IMR-90 (cell line): ENCODE measurements around the gene NOL4. TPM values are rescaled to one million over a fixed set of nuclear protein-coding genes. Genes with fewer than 3 reads are reported as not detected.

Experiments used
- ATAC-seq: fragments of 200-7000 bp; cut with Tn5 transposase; 2 replicates; pipeline ENCODE4 v1.9.1; 2020; ENCODE audit warnings: low read depth, mild to moderate bottlenecking, moderate library complexity
- BruUV-seq: library from RNA; stranded (reverse); fragments of 400-500 nt; replicated peaks from 2 replicates; lab custom pipeline; 2021; lab: Mats Ljungman, UMichigan
- CTCF ChIA-PET: fragments of 300-600 bp; formaldehyde crosslinking; extraction: SDS; loops from one replicate; lab custom pipeline; 2021; ENCODE audit warnings: antibody characterized with exemption; lab: Yijun Ruan, JAX
- POLR2A ChIA-PET: fragments of 300-600 bp; sonication (Branson Sonifier 250); formaldehyde crosslinking; loops from one replicate; lab custom pipeline; 2022; ENCODE audit warnings: antibody characterized with exemption; ENCODE audit not compliant: unreplicated experiment; lab: Charles Lee
- DNase-seq: peaks from one replicate; pipeline ENCODE4 v3.0.0; 2013
- H2AFZ ChIP-seq: replicated peaks from 2 replicates; pipeline ENCODE3; 2013; ENCODE audit warnings: low read length, mild to moderate bottlenecking; ENCODE audit not compliant: poor library complexity
- H2AK5ac ChIP-seq: 2 replicates; pipeline ENCODE4 v1.6.1; 2013; ENCODE audit warnings: low read depth, low read length, inconsistent platforms
- H2AK9ac ChIP-seq: replicated peaks from 2 replicates; pipeline ENCODE3; 2013; ENCODE audit warnings: mild to moderate bottlenecking, low read depth, low read length, moderate library complexity; ENCODE audit not compliant: poor library complexity
- H2BK120ac ChIP-seq: 2 replicates; pipeline ENCODE4 v1.6.1; 2013; ENCODE audit warnings: low read depth, low read length, inconsistent platforms
- H2BK15ac ChIP-seq: 3 replicates; pipeline ENCODE4 v1.6.1; 2013; ENCODE audit warnings: low read depth, low read length, inconsistent platforms
- H2BK20ac ChIP-seq: 2 replicates; pipeline ENCODE4 v1.6.1; 2013; ENCODE audit warnings: low read depth, mild to moderate bottlenecking, inconsistent platforms, low read length, moderate library complexity
- H2BK5ac ChIP-seq: 2 replicates; pipeline ENCODE4 v1.6.1; 2013; ENCODE audit warnings: mild to moderate bottlenecking, low read depth, low read length, inconsistent platforms; ENCODE audit not compliant: poor library complexity, severe bottlenecking
- H3K14ac ChIP-seq: replicated peaks from 2 replicates; pipeline ENCODE4 v1.6.1; 2013; ENCODE audit warnings: low read depth, low read length, inconsistent platforms
- H3K18ac ChIP-seq: 2 replicates; pipeline ENCODE4 v1.6.1; 2013; ENCODE audit warnings: low read depth, low read length, control low read depth
- H3K23ac ChIP-seq: 2 replicates; pipeline ENCODE4 v1.6.1; 2013; ENCODE audit warnings: low read depth, low read length, inconsistent platforms
- H3K27ac ChIP-seq: 2 replicates; pipeline ENCODE4 v1.5.1; 2013; ENCODE audit warnings: mild to moderate bottlenecking, control low read depth, low read length; ENCODE audit not compliant: insufficient read depth
- H3K27me3 ChIP-seq: 2 replicates; pipeline ENCODE4 v1.6.1; 2013; ENCODE audit warnings: low read length; ENCODE audit not compliant: control insufficient read depth, insufficient read depth
- H3K36me3 ChIP-seq: 2 replicates; pipeline ENCODE4 v1.6.1; 2013; ENCODE audit warnings: low read length, mixed read lengths; ENCODE audit not compliant: control insufficient read depth, insufficient read depth
- H3K4ac ChIP-seq: 2 replicates; pipeline ENCODE4 v1.6.1; 2013; ENCODE audit warnings: low read depth, low read length, inconsistent platforms
- H3K4me1 ChIP-seq: 2 replicates; pipeline ENCODE4 v1.6.1; 2013; ENCODE audit warnings: low read length, mixed read lengths; ENCODE audit not compliant: control insufficient read depth, insufficient read depth
- H3K4me2 ChIP-seq: 2 replicates; pipeline ENCODE4 v1.6.1; 2013; ENCODE audit warnings: low read depth, mild to moderate bottlenecking, control low read depth, low read length, moderate library complexity
- H3K4me3 ChIP-seq: 2 replicates; pipeline ENCODE4 v1.5.1; 2013; ENCODE audit warnings: low read depth, mild to moderate bottlenecking, control low read depth, low read length, moderate library complexity; ENCODE audit not compliant: insufficient read depth
- H3K56ac ChIP-seq: 2 replicates; pipeline ENCODE4 v1.6.1; 2013; ENCODE audit warnings: low read length, inconsistent platforms; ENCODE audit not compliant: insufficient read depth; ENCODE audit errors: extremely low read depth
- H3K79me1 ChIP-seq, 2 experiments: 2 replicates each; pipeline ENCODE4 v1.6.1; 2013; ENCODE audit warnings: low read length in 2 of 2, inconsistent platforms in 1 of 2, low read depth in 1 of 2
- H3K9ac ChIP-seq: 2 replicates; pipeline ENCODE4 v1.6.1; 2013; ENCODE audit warnings: low read depth, low read length, control low read depth
- H3K9me1 ChIP-seq: 2 replicates; pipeline ENCODE4 v1.6.1; 2013; ENCODE audit warnings: low read length, inconsistent platforms; ENCODE audit not compliant: insufficient read depth
- H3K9me3 ChIP-seq: 2 replicates; pipeline ENCODE4 v1.6.1; 2013; ENCODE audit warnings: low read length; ENCODE audit not compliant: control insufficient read depth, insufficient read depth
- H4K20me1 ChIP-seq: 2 replicates; pipeline ENCODE4 v1.6.1; 2013; ENCODE audit warnings: low read length, inconsistent platforms; ENCODE audit not compliant: insufficient read depth
- H4K5ac ChIP-seq: 2 replicates; pipeline ENCODE4 v1.6.1; 2013; ENCODE audit warnings: mild to moderate bottlenecking, low read depth, low read length, control low read depth
- H4K8ac ChIP-seq, 2 experiments: 2 replicates each; pipeline ENCODE4 v1.6.1; 2013; ENCODE audit warnings: low read depth in 2 of 2, low read length in 2 of 2, control low read depth in 1 of 2, inconsistent platforms in 1 of 2
- H4K91ac ChIP-seq: 2 replicates; pipeline ENCODE4 v1.6.1; 2013; ENCODE audit warnings: low read depth, low read length, inconsistent platforms; ENCODE audit not compliant: insufficient read depth
- BHLHE40 ChIP-seq: fragments of 150-350 bp; IDR thresholded peaks from 2 replicates; pipeline ENCODE4 v1.6.1; 2016; ENCODE audit warnings: mild to moderate bottlenecking, low read depth, low read length
- CEBPB ChIP-seq: IDR thresholded peaks from 2 replicates; pipeline ENCODE4 v1.6.1; 2012; ENCODE audit warnings: low read depth, low read length, improper control_type of control experiment
- CHD1 ChIP-seq: IDR thresholded peaks from 2 replicates; pipeline ENCODE4 v1.6.1; 2012; ENCODE audit warnings: low read depth, low read length, improper control_type of control experiment
- FOS ChIP-seq: fragments of 150-350 bp; IDR thresholded peaks from 2 replicates; pipeline ENCODE4 v1.6.1; 2016; ENCODE audit warnings: low read depth, low read length
- MXI1 ChIP-seq: IDR thresholded peaks from 2 replicates; pipeline ENCODE4 v1.6.1; 2012; ENCODE audit warnings: low read depth, mild to moderate bottlenecking, low read length, moderate library complexity, borderline replicate concordance
- POLR2A ChIP-seq: IDR thresholded peaks from 2 replicates; pipeline ENCODE4 v1.6.1; 2012; ENCODE audit warnings: mild to moderate bottlenecking, low read depth, low read length
- RAD21 ChIP-seq: IDR thresholded peaks from 2 replicates; pipeline ENCODE4 v1.6.1; 2012; ENCODE audit warnings: low read length, improper control_type of control experiment
- RCOR1 ChIP-seq: IDR thresholded peaks from 2 replicates; pipeline ENCODE4 v1.6.1; 2012; ENCODE audit warnings: mild to moderate bottlenecking, low read length, improper control_type of control experiment; ENCODE audit not compliant: insufficient replicate concordance
- SMC3 ChIP-seq: fragments of 150-350 bp; IDR thresholded peaks from 2 replicates; pipeline ENCODE4 v1.6.1; 2016; ENCODE audit warnings: low read depth, mild to moderate bottlenecking, antibody characterized with exemption, low read length, moderate library complexity
- WGBS, 2 experiments: methylation state at CpG; one replicate each; pipeline versions ENCODE4 v1.1.5 to v1.1.7; 2013; ENCODE audit warnings: missing lambda C conversion rate in 2 of 2; ENCODE audit not compliant: insufficient read length in 1 of 2; ENCODE audit errors: extremely low coverage in 2 of 2; 5-methylcytosine and 5-hydroxymethylcytosine counted together
- dilution Hi-C: fragments of 300-500 bp; cut with HindIII; formaldehyde crosslinking; loops from one replicate; pipeline ENCODE4 v1.14.3; 2018; ENCODE audit warnings: low sequenced_read_pairs; ENCODE audit not compliant: unreplicated experiment
- in situ Hi-C: fragments of 300-500 bp; cut with MboI; formaldehyde crosslinking; loops from 3 replicates; pipeline ENCODE4 v1.14.3; 2019; ENCODE audit warnings: low sequenced_read_pairs, inconsistent platforms, mixed read lengths
- intact Hi-C: fragments of 100-400 bp; cut with micrococcal nuclease; formaldehyde crosslinking; loops from 2 replicates; pipeline ENCODE4 v1.10.0; 2022
- polyA plus RNA-seq, 3 experiments: library from polyadenylated mRNA; depleted of rRNA; stranded (reverse); fragments of >200 nt; gene quantifications; 2 replicates each; pipeline ENCODE4 v1.2.3, GENCODE V29; 2012; ENCODE audit warnings: low replicate concordance in 1 of 3
- total RNA-seq: library from RNA; depleted of rRNA; stranded (reverse); fragments of >200 nt; gene quantifications from 2 replicates; pipeline ENCODE4 v1.2.3, GENCODE V29; 2012

The NOL4 gene
- total and polyA plus RNA-seq, 2 of the 4 experiments (the other 2 are of a cell fraction), result not detected

DNA sequence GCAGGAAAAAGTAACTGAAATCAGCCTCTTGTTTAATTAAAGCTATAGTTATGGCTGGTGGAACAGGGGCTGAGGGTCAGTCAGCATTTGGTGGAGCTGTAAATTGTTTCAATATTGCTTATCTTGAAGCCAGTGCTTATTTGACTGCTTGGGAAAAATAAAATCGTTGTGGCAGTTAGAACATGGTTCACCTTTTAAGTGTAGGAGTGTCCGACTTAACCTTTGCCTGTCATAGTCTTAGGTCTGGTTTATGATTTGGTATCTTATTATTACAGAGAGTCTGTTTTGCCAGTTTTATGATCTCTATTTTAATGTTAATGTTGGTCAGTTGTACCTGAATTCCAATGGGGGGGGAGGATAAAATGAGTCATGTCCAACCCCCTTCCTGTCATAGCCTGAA, 27.2 kb upstream of the NOL4 start:
- no TSS peak for BruUV-seq
- no peak overlapping the region for H2BK20ac ChIP-seq
- ATAC-seq, result no peak

More for the DNA sequence above, 27.2 kb upstream of the NOL4 start:
- no peak overlapping the region for H2AFZ ChIP-seq
- H2BK5ac ChIP-seq, result no peak overlapping the region
- TF ChIP-seq RAD21 (no peak), SMC3 (no peak), MXI1 (no peak), POLR2A (no peak), CEBPB (no peak), CHD1 (no peak), BHLHE40 (no peak), FOS (no peak), RCOR1 (no peak)
- no peaks in the 10 kb centered on the region for H3K36me3 ChIP-seq
- dilution Hi-C loops, result no loop called here
- no peak overlapping the region for H2BK120ac ChIP-seq
- no peak overlapping the region for H3K9ac ChIP-seq
- no peak overlapping the region for H3K23ac ChIP-seq
- H2AK5ac ChIP-seq, result no peak overlapping the region
- no peaks in the 10 kb centered on the region for H3K9me1 ChIP-seq
- H4K5ac ChIP-seq, result no peak overlapping the region
- no peak overlapping the region for H3K4me3 ChIP-seq
- H3K14ac ChIP-seq, result no peak overlapping the region
- no peaks in the 10 kb centered on the region for H3K4me1 ChIP-seq
- no peaks in the 10 kb centered on the region for H3K79me1 ChIP-seq
- ChIA-PET POLR2A (no interaction called here), CTCF (no interaction called here)
- H3K4me2 ChIP-seq, result no peak overlapping the region
- H3K9me3 ChIP-seq, result no peaks in the 10 kb centered on the region
- DNase-seq, result no peak
- H3K27ac ChIP-seq, result no peak overlapping the region
- intact Hi-C loops, result no loop called here
- 20% methylated on average over 1 of the region's 2 CpGs; no CpG with 5 or more reads in 1 of the 2 experiments for WGBS, 2 experiments
- H4K91ac ChIP-seq, result no peak overlapping the region
- no peaks in the 10 kb centered on the region for H4K20me1 ChIP-seq
- in situ Hi-C loops, result no loop called here
- H3K56ac ChIP-seq, result no peak overlapping the region
- no peak overlapping the region for H2AK9ac ChIP-seq
- H3K27me3 ChIP-seq, result no peaks in the 10 kb centered on the region
- H2BK15ac ChIP-seq, result no peak overlapping the region
- no peak overlapping the region for H4K8ac ChIP-seq
- H3K4ac ChIP-seq, result no peak overlapping the region
- no peak overlapping the region for H3K18ac ChIP-seq
